22Rv1 (cell line): ENCODE results near the gene RNF220.

ENCODE experiments used
- H3K27ac ChIP-seq: fragments of 450-650 bp; 2 replicates; pipeline ENCODE4 v1.5.1; 2017
- ZFX ChIP-seq: fragments of 450-650 bp; IDR thresholded peaks from 2 replicates; pipeline ENCODE4 v1.6.1; 2017; ENCODE audit warnings: antibody characterized with exemption, borderline replicate concordance
- TF ChIP-seq, protein P1 (sequence below): fragments of 450-650 bp; IDR thresholded peaks from 2 replicates; pipeline ENCODE4 v1.5.1; 2017; ENCODE audit warnings: mild to moderate bottlenecking

The RNF220 gene

DNA sequence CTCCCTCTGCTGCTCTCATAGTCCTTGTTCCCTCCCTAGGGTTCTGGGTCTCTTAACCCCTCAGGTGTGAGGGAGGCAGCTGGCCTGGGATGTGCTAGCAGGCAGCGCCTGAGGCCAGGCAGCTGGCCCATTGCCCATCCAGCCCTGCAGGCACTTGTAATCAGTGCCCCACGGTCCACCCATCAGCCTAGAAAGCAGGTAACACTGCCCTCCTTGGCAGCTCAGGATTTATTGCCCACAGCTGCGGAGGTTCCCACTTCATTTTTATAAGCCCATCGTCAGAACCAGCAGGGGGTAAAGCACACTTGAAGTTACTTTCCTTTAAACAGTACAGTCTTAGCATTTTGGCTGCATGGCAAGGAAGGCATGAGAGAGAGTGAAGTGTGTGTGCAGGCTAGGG, 198.7 kb downstream of the RNF220 start:
- no peak overlapping the region for H3K27ac ChIP-seq
- TF ChIP-seq ZFX, result no peak
- TF ChIP-seq, protein P1, sequence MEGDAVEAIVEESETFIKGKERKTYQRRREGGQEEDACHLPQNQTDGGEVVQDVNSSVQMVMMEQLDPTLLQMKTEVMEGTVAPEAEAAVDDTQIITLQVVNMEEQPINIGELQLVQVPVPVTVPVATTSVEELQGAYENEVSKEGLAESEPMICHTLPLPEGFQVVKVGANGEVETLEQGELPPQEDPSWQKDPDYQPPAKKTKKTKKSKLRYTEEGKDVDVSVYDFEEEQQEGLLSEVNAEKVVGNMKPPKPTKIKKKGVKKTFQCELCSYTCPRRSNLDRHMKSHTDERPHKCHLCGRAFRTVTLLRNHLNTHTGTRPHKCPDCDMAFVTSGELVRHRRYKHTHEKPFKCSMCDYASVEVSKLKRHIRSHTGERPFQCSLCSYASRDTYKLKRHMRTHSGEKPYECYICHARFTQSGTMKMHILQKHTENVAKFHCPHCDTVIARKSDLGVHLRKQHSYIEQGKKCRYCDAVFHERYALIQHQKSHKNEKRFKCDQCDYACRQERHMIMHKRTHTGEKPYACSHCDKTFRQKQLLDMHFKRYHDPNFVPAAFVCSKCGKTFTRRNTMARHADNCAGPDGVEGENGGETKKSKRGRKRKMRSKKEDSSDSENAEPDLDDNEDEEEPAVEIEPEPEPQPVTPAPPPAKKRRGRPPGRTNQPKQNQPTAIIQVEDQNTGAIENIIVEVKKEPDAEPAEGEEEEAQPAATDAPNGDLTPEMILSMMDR, result no peak

GRCh38 chr1:44604157-44604955, 199.3 kb downstream of the RNF220 start:
- TF ChIP-seq, protein P1, result no peak
- no peak for TF ChIP-seq ZFX

GRCh38 chr1:44605914-44606615, 201.0 kb downstream of the RNF220 start:
- no peak for TF ChIP-seq ZFX
- TF ChIP-seq, protein P1, result no peak
- no peak overlapping the region for H3K27ac ChIP-seq

More at GRCh38 chr1:44604157-44604955, 199.3 kb downstream of the RNF220 start:
- H3K27ac ChIP-seq, result no peak overlapping the region

GRCh38 chr1:44606701-44607281, 201.7 kb downstream of the RNF220 start:
- TF ChIP-seq, protein P1, result no peak
- TF ChIP-seq ZFX, result no peak
- H3K27ac ChIP-seq, result no peak overlapping the region

DNA sequence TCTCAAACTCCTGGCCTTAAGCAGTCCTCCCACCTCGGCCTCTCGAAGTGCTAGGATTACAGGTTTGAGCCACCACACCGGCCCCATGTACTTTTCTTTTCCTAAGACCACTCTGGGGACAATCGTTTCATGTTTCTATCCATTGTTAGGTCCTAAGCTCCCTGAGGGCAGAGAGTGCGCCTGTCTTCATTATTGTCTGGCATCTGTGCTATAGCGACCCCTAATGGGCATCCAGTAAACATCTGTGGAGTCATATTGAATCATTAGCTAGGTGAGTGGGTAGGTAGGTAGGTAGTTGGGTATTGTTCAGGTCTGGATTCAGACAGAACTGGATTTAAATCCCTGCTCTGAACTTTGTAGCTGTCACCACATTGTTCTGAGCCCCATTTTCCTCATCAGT, 203.1 kb downstream of the RNF220 start:
- no peak overlapping the region for H3K27ac ChIP-seq
- TF ChIP-seq, protein P1, result peak; percentile 33
- TF ChIP-seq ZFX, result no peak

DNA sequence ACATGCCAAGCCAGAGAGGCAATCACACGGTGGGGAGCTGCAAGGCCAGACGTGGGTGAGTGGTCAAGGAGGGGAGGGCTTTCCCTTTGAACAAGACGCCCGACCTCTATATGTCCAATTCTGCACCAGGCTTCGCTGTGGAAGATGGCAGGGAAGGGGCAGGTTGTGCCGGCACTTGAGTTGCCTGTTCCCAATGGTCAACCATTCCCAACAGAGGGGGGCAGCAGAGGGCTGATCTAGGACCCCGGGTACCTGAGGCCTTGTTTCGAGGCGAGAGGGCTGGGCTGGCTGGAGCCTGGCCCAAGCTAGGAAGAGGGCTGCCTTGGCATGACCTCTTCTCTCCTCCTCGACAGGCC, 204.3 kb downstream of the RNF220 start:
- TF ChIP-seq, protein P1, result peak; percentile 45
- no peak for TF ChIP-seq ZFX
- H3K27ac ChIP-seq, result no peak overlapping the region
